HL-60 (cell line): ENCODE measurements around the gene SPCS2.

Experiments used
- POLR2AphosphoS5 ChIP-seq: IDR thresholded peaks from 2 replicates; pipeline ENCODE4 v1.6.1; 2012; ENCODE audit warnings: low read depth
- TF ChIP-seq, protein P1 (sequence below): IDR thresholded peaks from one replicate; pipeline ENCODE4 v1.5.1; 2011; ENCODE audit warnings: low read length, control low read depth, inconsistent platforms; ENCODE audit not compliant: insufficient read depth
- TF ChIP-seq, protein P2 (sequence below): IDR thresholded peaks from 2 replicates; pipeline ENCODE4 v1.6.1; 2012; ENCODE audit warnings: low read depth; ENCODE audit not compliant: insufficient replicate concordance

DNA sequence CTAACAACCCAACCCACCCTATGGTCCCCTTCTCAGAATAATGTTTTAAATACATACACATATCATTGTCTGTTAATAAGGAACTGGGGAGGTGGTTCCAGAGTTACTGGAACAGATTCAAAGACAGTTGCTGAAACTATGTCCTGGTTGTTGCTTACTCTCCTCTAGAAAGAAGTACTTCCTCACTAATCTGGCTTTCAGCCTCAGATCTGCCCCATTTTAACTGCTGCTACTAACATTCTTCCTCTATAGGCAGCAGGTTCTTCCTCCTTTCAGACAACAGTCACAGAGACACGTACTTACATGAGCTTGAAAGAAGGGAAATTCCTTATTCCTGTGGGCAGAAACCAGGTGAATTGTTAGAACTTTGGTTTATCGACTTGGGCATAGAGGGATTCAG lies 31.6 kb downstream of the SPCS2 start:
- TF ChIP-seq, protein P1, sequence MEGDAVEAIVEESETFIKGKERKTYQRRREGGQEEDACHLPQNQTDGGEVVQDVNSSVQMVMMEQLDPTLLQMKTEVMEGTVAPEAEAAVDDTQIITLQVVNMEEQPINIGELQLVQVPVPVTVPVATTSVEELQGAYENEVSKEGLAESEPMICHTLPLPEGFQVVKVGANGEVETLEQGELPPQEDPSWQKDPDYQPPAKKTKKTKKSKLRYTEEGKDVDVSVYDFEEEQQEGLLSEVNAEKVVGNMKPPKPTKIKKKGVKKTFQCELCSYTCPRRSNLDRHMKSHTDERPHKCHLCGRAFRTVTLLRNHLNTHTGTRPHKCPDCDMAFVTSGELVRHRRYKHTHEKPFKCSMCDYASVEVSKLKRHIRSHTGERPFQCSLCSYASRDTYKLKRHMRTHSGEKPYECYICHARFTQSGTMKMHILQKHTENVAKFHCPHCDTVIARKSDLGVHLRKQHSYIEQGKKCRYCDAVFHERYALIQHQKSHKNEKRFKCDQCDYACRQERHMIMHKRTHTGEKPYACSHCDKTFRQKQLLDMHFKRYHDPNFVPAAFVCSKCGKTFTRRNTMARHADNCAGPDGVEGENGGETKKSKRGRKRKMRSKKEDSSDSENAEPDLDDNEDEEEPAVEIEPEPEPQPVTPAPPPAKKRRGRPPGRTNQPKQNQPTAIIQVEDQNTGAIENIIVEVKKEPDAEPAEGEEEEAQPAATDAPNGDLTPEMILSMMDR, result no peak
- TF ChIP-seq, protein P2, sequence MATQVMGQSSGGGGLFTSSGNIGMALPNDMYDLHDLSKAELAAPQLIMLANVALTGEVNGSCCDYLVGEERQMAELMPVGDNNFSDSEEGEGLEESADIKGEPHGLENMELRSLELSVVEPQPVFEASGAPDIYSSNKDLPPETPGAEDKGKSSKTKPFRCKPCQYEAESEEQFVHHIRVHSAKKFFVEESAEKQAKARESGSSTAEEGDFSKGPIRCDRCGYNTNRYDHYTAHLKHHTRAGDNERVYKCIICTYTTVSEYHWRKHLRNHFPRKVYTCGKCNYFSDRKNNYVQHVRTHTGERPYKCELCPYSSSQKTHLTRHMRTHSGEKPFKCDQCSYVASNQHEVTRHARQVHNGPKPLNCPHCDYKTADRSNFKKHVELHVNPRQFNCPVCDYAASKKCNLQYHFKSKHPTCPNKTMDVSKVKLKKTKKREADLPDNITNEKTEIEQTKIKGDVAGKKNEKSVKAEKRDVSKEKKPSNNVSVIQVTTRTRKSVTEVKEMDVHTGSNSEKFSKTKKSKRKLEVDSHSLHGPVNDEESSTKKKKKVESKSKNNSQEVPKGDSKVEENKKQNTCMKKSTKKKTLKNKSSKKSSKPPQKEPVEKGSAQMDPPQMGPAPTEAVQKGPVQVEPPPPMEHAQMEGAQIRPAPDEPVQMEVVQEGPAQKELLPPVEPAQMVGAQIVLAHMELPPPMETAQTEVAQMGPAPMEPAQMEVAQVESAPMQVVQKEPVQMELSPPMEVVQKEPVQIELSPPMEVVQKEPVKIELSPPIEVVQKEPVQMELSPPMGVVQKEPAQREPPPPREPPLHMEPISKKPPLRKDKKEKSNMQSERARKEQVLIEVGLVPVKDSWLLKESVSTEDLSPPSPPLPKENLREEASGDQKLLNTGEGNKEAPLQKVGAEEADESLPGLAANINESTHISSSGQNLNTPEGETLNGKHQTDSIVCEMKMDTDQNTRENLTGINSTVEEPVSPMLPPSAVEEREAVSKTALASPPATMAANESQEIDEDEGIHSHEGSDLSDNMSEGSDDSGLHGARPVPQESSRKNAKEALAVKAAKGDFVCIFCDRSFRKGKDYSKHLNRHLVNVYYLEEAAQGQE, result no peak
- TF ChIP-seq POLR2AphosphoS5, result no peak
